Measurements from ENCODE around the gene RPS6KA3. TPM values are rescaled to one million over a fixed set of nuclear protein-coding genes. Genes with fewer than 3 reads are reported as not detected.

RPS6KA3 gene
- total and polyA plus RNA-seq, 11 donors = 6.6 to 52.3 (median 35.7) TPM

DNA sequence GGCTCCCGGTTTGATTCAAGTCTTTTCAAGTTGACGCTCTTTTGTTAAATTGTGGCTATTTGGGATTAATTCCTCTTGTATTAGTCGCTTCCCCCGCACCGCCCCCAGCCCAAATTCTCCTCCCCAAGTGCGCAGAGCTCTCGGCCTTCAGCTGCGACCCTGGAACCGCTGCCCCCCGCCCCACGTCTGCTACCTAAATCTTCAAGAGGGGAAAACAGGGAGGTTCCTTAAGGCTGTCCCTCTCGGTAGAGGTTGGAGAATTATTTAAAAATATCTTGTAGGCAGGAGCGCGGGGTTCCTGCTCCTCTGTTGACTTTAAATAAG, 860 bp upstream of the RPS6KA3 start:
- WGBS, 4 donors = 1 to 38% (median 13%) methylated on average over 14 of the region's 14 CpGs
- no peaks in the 10 kb centered on the region for H3K36me3 ChIP-seq
- H3K27me3 ChIP-seq = peaks cover 0 to 10% (median 0%) of the 10 kb centered on the region in 9 donors
- H3K4me3 ChIP-seq = peak overlapping the region; percentile 5 to 95 (median 69)
- intact Hi-C loops (cut with DNase I) = loop anchor here in 7 of 10 donors (5.0 to 10.0 kb wide), 9 partner anchors 50 to 177 kb away; partner anchors contain the start of gene EIF1AX (in 1 of the 7)
- TF ChIP-seq, protein P1, sequence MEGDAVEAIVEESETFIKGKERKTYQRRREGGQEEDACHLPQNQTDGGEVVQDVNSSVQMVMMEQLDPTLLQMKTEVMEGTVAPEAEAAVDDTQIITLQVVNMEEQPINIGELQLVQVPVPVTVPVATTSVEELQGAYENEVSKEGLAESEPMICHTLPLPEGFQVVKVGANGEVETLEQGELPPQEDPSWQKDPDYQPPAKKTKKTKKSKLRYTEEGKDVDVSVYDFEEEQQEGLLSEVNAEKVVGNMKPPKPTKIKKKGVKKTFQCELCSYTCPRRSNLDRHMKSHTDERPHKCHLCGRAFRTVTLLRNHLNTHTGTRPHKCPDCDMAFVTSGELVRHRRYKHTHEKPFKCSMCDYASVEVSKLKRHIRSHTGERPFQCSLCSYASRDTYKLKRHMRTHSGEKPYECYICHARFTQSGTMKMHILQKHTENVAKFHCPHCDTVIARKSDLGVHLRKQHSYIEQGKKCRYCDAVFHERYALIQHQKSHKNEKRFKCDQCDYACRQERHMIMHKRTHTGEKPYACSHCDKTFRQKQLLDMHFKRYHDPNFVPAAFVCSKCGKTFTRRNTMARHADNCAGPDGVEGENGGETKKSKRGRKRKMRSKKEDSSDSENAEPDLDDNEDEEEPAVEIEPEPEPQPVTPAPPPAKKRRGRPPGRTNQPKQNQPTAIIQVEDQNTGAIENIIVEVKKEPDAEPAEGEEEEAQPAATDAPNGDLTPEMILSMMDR (IDR thresholded peaks at IDR 0.05) = no peak
- TF ChIP-seq POLR2A (IDR thresholded peaks at IDR 0.05) = no peak
- peaks cover 0 to 24% (median 4%) of the 10 kb centered on the region in 12 donors for H3K4me1 ChIP-seq
- ATAC-seq = no peak
- H3K27ac ChIP-seq = peak overlapping the region; percentile 26 to 89 (median 83)
- no peaks in the 10 kb centered on the region for H3K9me3 ChIP-seq
- peak in 1 of 5 donors; percentile 27 for DNase-seq

GRCh38 chrX:20265726-20266681, 705 bp downstream of the RPS6KA3 start:
- no peaks in the 10 kb centered on the region for H3K9me3 ChIP-seq
- intact Hi-C loops (cut with DNase I) = loop anchor here in 7 of 10 donors (5.0 to 10.0 kb wide), 9 partner anchors 49 to 179 kb away; partner anchors contain the start of gene EIF1AX (in 1 of the 7)
- H3K36me3 ChIP-seq = no peaks in the 10 kb centered on the region
- H3K27me3 ChIP-seq = peaks cover 0 to 9% (median 0%) of the 10 kb centered on the region in 9 donors
- 0 to 52% (median 15%) methylated on average over 44 to 69 of the region's 75 CpGs for WGBS, 4 donors
- H3K4me3 ChIP-seq = peak overlapping the region; percentile 38 to 95 (median 69)
- ATAC-seq = peak in 1 of 4 donors; percentile 3
- peak overlapping the region in 11 of 12 donors; percentile 26 to 89 (median 83) for H3K27ac ChIP-seq
- no peak for TF ChIP-seq POLR2A (IDR thresholded peaks at IDR 0.05)
- TF ChIP-seq, protein P1 (IDR thresholded peaks at IDR 0.05) = no peak
- DNase-seq = peak; percentile 22 to 61 (median 30)
- H3K4me1 ChIP-seq = peaks cover 0 to 35% (median 4%) of the 10 kb centered on the region in 12 donors

DNA sequence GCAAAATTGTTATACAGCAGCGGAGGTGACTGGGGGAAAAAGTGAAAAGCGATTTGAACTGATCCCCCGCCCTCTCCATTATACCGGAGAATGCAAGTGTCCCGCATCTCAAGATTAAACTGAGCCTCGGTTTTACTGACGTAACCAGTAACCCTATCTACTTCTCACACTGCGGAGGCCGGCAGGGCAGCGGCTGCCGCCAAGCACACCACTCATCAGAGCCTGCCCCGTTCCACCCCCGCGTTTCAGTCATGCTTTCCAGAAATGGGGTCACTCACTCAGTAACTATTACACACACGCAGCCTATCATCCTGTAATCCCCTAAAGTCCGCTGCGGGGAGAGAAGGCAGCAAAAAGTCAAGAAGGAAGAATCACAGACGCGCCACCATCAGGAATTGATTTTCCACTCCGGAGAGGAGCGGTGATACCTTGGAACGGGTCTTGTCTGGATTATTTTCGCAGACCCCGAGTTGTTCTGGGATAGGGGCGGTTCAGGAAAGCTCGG, 1.4 kb downstream of the RPS6KA3 start:
- DNase-seq (peak; percentile 39 to 77 (median 63)), ATAC-seq (peak; percentile 37 to 61 (median 56))
- WGBS, 4 donors = 0 to 36% (median 17%) methylated on average over 26 of the region's 26 CpGs
- peak overlapping the region in 11 of 12 donors; percentile 26 to 89 (median 83) for H3K27ac ChIP-seq
- H3K27me3 ChIP-seq = peaks cover 0 to 9% (median 0%) of the 10 kb centered on the region in 9 donors
- no peaks in the 10 kb centered on the region for H3K9me3 ChIP-seq
- peaks cover 0 to 38% (median 4%) of the 10 kb centered on the region in 12 donors for H3K4me1 ChIP-seq
- intact Hi-C loops (cut with DNase I) = loop anchor here in 7 of 10 donors (5.0 to 10.0 kb wide), 9 partner anchors 48 to 180 kb away; partner anchors contain the start of gene EIF1AX (in 1 of the 7)
- H3K4me3 ChIP-seq = peak overlapping the region; percentile 38 to 95 (median 69)
- peak in 1 of 2 donors; percentile 29 for TF ChIP-seq POLR2A (IDR thresholded peaks at IDR 0.05)
- TF ChIP-seq, protein P1 (IDR thresholded peaks at IDR 0.05) = no peak
- no peaks in the 10 kb centered on the region for H3K36me3 ChIP-seq
